Adrenal gland (tissue), 5 donors: ENCODE data around the gene SAA2.

Experiments used
- POLR2A ChIP-seq, 2 donors: fragments of 450-650 bp; IDR thresholded peaks; one replicate each; pipeline ENCODE4 v1.6.1; 2017; ENCODE audit warnings: antibody characterized with exemption in 2 of 2, mild to moderate bottlenecking in 2 of 2, moderate library complexity in 1 of 2
- TF ChIP-seq, protein P1 (sequence below), 6 experiments: fragments of 450-650 bp in 4 of 6; fragments of 200-600 bp in 2 of 6; sonication (generic) in 1 of 6; IDR thresholded peaks; 1 replicate in 5 of 6; 2 replicates in 1 of 6; pipeline versions ENCODE4 v1.5.1 to v1.8.0; 2016 to 2021; ENCODE audit warnings: antibody characterized with exemption in 6 of 6, mild to moderate bottlenecking in 2 of 6, moderate library complexity in 1 of 6
- donor health status: DM: no; HTN: no; CAD: no.

DNA sequence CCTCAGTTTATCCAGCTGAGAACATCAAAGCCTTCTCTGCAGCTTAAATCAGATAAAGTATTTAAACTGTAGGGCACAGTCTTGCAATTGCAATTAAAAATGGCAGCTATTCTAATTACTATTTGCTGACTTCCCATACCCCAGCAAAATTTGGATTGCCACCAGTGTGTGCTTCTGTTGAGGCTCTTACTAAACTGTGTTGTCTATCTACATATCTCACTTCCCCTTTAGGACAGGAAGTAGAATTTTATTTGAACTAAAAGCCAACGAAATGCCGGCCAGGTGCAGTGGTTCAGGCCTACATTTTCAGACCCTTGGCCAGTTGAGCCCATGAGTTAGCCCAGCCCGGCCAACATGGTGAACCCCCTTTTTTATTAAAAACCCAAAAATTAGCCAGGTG is 19.0 kb downstream of the SAA2 start:
- no peak for TF ChIP-seq POLR2A (IDR thresholded peaks at IDR 0.05)
- TF ChIP-seq, protein P1, sequence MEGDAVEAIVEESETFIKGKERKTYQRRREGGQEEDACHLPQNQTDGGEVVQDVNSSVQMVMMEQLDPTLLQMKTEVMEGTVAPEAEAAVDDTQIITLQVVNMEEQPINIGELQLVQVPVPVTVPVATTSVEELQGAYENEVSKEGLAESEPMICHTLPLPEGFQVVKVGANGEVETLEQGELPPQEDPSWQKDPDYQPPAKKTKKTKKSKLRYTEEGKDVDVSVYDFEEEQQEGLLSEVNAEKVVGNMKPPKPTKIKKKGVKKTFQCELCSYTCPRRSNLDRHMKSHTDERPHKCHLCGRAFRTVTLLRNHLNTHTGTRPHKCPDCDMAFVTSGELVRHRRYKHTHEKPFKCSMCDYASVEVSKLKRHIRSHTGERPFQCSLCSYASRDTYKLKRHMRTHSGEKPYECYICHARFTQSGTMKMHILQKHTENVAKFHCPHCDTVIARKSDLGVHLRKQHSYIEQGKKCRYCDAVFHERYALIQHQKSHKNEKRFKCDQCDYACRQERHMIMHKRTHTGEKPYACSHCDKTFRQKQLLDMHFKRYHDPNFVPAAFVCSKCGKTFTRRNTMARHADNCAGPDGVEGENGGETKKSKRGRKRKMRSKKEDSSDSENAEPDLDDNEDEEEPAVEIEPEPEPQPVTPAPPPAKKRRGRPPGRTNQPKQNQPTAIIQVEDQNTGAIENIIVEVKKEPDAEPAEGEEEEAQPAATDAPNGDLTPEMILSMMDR (IDR thresholded peaks at IDR 0.05): no peak
